GM12875 (cell line): ENCODE measurements around the gene ACP6.

Experiments used
- H3K4me3 ChIP-seq: one replicate; pipeline ENCODE4 v1.5.1; 2011; ENCODE audit warnings: low read depth, low read length, control low read depth
- TF ChIP-seq, protein P1 (sequence below): IDR thresholded peaks from 2 replicates; pipeline ENCODE4 v1.5.1; 2011; ENCODE audit warnings: low read depth, mild to moderate bottlenecking, control low read depth, inconsistent platforms, low read length, moderate library complexity, borderline replicate concordance; ENCODE audit not compliant: insufficient read depth

ACP6 gene

DNA sequence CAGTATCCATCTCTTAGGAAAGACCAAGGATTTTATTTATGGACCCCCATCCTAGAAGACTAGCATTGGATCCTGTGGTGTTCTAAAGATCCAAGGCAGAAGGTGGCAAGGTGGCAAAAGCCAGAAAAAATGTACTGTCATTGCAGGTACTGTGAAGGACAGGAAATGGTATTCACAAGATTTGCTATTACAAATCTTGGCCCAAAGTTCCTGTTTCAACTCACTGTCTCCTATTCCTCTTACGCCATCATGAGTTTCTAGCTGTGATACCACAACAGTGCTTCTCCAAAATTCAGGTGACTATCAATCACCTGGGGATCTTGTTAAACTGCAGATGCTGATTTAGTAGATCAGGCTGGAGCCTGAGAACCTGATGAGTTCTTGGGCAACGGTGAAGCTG lies 21.4 kb downstream of the ACP6 start:
- TF ChIP-seq, protein P1, sequence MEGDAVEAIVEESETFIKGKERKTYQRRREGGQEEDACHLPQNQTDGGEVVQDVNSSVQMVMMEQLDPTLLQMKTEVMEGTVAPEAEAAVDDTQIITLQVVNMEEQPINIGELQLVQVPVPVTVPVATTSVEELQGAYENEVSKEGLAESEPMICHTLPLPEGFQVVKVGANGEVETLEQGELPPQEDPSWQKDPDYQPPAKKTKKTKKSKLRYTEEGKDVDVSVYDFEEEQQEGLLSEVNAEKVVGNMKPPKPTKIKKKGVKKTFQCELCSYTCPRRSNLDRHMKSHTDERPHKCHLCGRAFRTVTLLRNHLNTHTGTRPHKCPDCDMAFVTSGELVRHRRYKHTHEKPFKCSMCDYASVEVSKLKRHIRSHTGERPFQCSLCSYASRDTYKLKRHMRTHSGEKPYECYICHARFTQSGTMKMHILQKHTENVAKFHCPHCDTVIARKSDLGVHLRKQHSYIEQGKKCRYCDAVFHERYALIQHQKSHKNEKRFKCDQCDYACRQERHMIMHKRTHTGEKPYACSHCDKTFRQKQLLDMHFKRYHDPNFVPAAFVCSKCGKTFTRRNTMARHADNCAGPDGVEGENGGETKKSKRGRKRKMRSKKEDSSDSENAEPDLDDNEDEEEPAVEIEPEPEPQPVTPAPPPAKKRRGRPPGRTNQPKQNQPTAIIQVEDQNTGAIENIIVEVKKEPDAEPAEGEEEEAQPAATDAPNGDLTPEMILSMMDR, result no peak

DNA sequence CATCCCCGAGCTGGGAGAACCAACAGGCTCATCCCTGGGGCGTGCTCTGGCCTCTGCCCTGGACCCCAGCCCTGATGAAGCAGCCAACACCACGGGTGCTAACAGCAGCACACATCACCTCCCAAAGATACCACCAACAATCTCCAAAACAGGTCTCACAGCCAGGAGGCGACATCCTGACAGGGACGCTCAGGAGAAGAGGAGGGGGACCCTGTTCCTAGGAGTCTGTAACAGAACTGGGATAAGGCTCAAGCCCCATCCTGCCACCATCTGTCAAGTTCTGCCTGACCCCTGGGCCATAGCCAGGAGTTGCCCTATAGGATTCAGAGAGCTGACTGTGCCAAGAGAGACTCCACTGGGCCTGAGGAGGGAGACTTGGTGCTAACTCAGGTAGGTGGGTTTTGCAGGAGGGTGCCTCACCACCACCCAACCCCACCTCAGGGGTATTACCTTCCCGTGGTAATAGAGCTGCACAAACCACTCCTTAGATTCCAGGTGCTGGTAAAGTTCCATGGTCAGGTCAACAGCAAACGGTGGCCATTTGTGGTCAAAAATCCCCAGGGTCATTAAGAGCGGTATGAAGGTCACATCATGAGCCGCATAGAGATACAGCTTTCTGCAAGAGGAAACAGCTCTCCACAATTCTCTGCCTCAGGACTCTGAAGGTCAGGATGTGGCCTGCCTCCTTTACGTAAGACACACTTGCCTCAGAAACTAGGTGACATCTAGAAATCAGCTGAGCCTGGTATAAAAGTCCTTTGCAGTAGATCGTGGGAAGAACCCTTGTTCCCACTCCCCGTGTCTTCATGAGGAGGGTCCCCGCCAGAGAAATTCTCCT lies 22.3 kb downstream of the ACP6 start:
- no peak overlapping the region for H3K4me3 ChIP-seq
- TF ChIP-seq, protein P1, result no peak

More for the DNA sequence above, 21.4 kb downstream of the ACP6 start:
- no peak overlapping the region for H3K4me3 ChIP-seq

DNA sequence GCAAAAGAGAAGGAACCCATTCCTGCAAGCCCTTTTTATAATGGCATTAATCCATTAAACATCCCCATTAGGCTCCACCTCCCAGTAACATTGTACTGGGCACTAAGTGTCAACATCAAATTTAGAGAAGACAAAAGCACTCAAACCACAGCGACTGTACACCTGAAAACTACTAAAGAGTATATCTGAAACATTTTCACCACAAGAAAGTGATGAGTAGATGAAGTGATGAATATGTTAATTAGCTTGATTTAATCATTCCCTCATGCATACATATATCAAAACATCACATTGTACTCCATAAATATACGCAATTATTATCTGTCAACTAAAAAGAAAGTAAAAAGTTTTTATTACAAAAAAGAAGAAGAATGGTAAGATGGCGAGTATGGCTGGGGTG lies 26.4 kb downstream of the ACP6 start:
- TF ChIP-seq, protein P1, result no peak
- no peak overlapping the region for H3K4me3 ChIP-seq

DNA sequence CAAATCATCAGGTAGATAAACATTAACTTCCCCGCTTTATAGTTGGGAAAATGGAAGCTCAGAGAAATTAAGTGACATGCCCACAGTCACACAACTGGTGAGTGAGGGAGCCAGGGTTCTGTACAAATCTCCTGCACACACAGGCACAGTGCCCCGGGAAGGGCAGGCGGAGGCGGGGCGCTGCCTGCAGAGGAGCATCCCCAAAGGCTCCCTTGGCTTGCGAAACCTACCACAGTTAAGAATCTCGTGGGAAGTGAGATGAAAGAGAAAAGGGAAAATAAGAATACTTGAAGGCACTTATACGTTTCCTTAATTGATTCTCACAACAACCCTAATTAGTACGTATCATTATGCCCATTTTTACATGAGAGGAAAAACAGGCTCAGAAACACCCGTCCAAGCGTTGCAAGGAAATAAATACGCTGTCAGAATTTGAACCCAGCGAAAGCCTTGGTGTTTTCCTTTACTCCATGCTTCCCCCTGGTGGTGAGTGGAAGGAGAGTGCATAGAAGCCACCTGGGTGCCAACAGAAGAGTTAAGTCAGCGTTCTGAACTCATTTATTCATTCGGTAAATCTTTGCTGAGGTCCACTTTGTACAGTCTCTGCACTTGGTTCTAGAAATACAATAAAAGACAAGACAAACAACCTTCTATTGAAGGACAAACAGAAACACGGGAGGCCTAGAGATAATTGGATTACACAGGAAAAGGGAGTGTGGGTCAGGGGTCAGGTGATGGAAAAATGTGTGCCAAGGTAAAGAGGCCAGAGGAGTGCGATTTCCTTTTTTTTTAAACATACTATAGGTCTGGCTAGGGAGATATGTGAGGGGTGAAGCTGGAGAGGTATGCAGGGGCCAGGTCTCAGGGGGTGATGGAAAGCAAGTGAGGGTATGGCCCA lies 28.4 kb downstream of the ACP6 start:
- TF ChIP-seq, protein P1, result peak; percentile 83
- H3K4me3 ChIP-seq, result no peak overlapping the region

DNA sequence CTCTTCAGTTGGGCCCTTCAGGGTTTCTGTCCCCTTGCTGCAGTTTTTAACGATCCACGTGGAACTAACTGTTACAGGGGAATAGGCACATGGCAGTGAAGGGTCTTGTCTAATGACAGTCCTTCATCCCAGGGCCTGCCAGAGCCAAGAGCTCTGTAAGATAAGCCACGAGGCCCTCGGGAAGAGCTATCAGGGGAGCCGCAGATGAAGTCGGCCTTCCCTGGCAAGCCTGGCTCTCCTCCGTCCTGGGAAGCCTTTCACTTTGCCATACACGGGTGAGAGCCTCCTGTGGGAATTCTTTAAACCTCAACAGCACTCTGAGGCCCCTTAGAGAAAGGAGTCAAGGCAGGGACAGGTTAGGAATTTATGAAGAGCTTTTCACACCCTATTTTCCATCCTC lies 29.0 kb downstream of the ACP6 start:
- TF ChIP-seq, protein P1, result no peak
- H3K4me3 ChIP-seq, result no peak overlapping the region

DNA sequence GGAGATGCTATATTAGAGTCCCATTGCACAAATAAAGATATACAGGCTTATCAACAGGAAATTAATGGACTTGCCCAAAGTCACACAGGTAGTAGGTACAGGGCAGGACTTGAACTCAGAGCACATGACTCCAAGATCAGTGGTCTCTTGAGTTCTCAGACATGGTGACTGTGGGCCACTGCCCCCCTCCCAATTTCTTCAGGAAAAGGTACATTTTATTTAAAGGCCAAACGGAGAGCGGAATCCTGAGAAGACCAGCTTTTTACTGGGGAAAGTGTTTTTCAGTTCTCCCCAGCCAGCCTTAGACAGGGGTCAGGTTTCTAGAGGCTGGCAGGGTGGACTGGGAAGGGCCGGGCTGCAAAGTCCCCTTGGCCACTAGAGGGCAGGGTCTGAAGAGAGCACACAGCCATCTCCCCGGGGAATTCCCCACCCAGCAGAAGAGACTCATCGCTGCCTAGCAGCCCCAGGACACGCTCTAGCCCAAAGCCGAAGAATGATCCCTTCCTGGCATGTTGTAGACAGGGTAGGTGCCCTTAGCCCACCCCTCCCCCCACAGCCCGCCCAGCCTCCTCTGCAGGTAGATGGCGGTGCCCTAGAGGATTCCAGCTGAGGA lies 29.7 kb downstream of the ACP6 start:
- no peak overlapping the region for H3K4me3 ChIP-seq
- TF ChIP-seq, protein P1, result peak; percentile 96
